ENCODE results near the gene SCYGR4. TPM values are rescaled to one million over a fixed set of nuclear protein-coding genes. Genes with fewer than 3 reads are reported as not detected.

Gene SCYGR4
- total and polyA plus RNA-seq, 9 of the 15 experiments (the other 6 are each of a cell fraction or from before 2014, with no cell fraction given), result 0.09 TPM; not detected in 8

DNA sequence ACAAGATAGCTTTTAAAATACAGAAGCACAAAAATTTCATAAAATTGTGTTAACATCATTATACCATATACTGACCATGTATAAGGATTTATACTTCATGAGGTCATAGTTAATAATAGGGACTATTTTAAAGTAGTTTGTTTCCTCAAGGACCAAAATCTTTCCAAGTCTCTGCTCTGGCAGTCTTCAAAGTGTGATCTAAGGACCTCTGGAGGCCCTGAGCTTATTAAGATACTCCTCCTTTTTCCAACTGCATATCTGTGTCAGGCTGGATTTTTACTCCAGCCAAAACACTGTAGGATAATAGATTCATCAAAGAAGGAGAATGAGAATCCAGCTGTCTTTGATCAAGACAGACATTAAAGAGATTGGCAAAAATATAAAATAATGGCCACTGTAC, 20.3 kb upstream of the SCYGR4 start:
- H3K4me2 ChIP-seq (ENCODE audit: insufficient read depth, low read length), result no peak overlapping the region
- H3K9ac ChIP-seq (ENCODE audit: insufficient read depth in 1 of 2, low read depth in 2 of 2, low read length in 2 of 2), result no peak overlapping the region
- no peak overlapping the region for H2AFZ ChIP-seq (ENCODE audit: low read depth, low read length)
- H3K27ac ChIP-seq (ENCODE audit: extremely low read depth, low read depth, low read length), result no peak overlapping the region
- FAIRE-seq (no peak), DNase-seq (ENCODE audit: extremely low read depth in 1 of 4, low spot score in 3 of 4) (no peak), ATAC-seq (no peak)
- H3K9me3 ChIP-seq (replicated peaks; ENCODE audit: control insufficient read depth, insufficient read depth, low read depth, low read length), result no peaks in the 10 kb centered on the region
- no peaks in the 10 kb centered on the region for H4K20me1 ChIP-seq (replicated peaks; ENCODE audit: control insufficient read depth, insufficient read depth, low read length)
- ChIA-PET CTCF (ENCODE audit: low intra/inter-chr PET ratio) (no interaction called here), POLR2A (no interaction called here)
- H3K4me3 ChIP-seq, result no peak overlapping the region
- H3K36me3 ChIP-seq (ENCODE audit: control insufficient read depth, insufficient read depth, low read length), result no peaks in the 10 kb centered on the region
- no peaks in the 10 kb centered on the region for H3K9me1 ChIP-seq (ENCODE audit: control insufficient read depth, insufficient read depth, low read length)
- in situ Hi-C loops (cut with MboI), result no loop called here
- H3K27me3 ChIP-seq (ENCODE audit: control insufficient read depth in 2 of 2, insufficient read depth in 2 of 2, low read length in 2 of 2), result peaks cover 0 to 30% of the 10 kb centered on the region in 2 experiments; a peak in 2 of 5 replicates
- no peaks in the 10 kb centered on the region for H3K79me2 ChIP-seq (ENCODE audit: control insufficient read depth, insufficient read depth, low read length)
- no peaks in the 10 kb centered on the region for H3K4me1 ChIP-seq (replicated peaks in 1 of 2; ENCODE audit: control insufficient read depth in 2 of 2, insufficient read depth in 2 of 2, low read length in 2 of 2)
- BruUV-seq (replicated peaks), result no TSS peak
- intact Hi-C loops (cut with micrococcal nuclease), result no loop called here
- TF ChIP-seq NBN (IDR thresholded peaks at IDR 0.05; ENCODE audit: low read depth) (no peak), KDM4B (IDR thresholded peaks at IDR 0.05; ENCODE audit: borderline replicate concordance in 2 of 2, low read depth in 1 of 2) (no peak), PRPF4 (IDR thresholded peaks at IDR 0.05; ENCODE audit: insufficient read depth, low read depth, low read length, poor library complexity, severe bottlenecking) (no peak), FOXA1 (IDR thresholded peaks at IDR 0.05; ENCODE audit: borderline replicate concordance) (no peak), NEUROD1 (IDR thresholded peaks at IDR 0.05; ENCODE audit: borderline replicate concordance, low read depth, low read length, partially characterized antibody) (no peak), STAT6 (CRISPR knock-in tag; IDR thresholded peaks at IDR 0.05) (no peak), RCOR1 (IDR thresholded peaks at IDR 0.05; ENCODE audit: borderline replicate concordance in 1 of 2, low read depth in 2 of 2, low read length in 2 of 2) (no peak), COPS2 (conservative IDR thresholded peaks at IDR 0.05) (no peak), POLR2B (IDR thresholded peaks at IDR 0.05; ENCODE audit: low read depth, partially characterized antibody) (no peak), CCAR2 (IDR thresholded peaks at IDR 0.05; ENCODE audit: low read depth, low read length) (no peak), ZNF318 (IDR thresholded peaks at IDR 0.05; ENCODE audit: borderline replicate concordance in 1 of 2, low read depth in 1 of 2) (no peak), HMG20A (CRISPR knock-in tag; conservative IDR thresholded peaks at IDR 0.05) (no peak)

Measured in K562 (cell line).